GM19397 (cell line): ENCODE results near the gene TCF23.
A peak's percentile ranks its signal among the peaks of the same experiment; 100 is the strongest.

Experiments used
- ATAC-seq: cut with Tn5 transposase; IDR thresholded peaks from one replicate; pipeline ENCODE4 v1.9.1; 2021; ENCODE audit warnings: mild to moderate bottlenecking, moderate library complexity; ENCODE audit not compliant: unreplicated experiment

Gene TCF23

GRCh38 chr2:27127883-27128667 lies 20.7 kb upstream of the TCF23 start:
- ATAC-seq: no peak

GRCh38 chr2:27128668-27129571 lies 19.9 kb upstream of the TCF23 start:
- no peak for ATAC-seq

GRCh38 chr2:27130396-27130795 lies 18.4 kb upstream of the TCF23 start:
- ATAC-seq: no peak

- no peak for ATAC-seq
Observed at GRCh38 chr2:27131429-27131828, 17.4 kb upstream of the TCF23 start.

GRCh38 chr2:27133195-27133875 lies 15.5 kb upstream of the TCF23 start:
- ATAC-seq: no peak

GRCh38 chr2:27133905-27134780 lies 14.7 kb upstream of the TCF23 start, which contains the start of gene PREB:
TSS of gene PREB (minus strand) at chr2:27134636. CDS start at chr2:27134421, 215 bp downstream.
- peak; percentile 81 for ATAC-seq

GRCh38 chr2:27134781-27135477 lies 13.9 kb upstream of the TCF23 start:
- no peak for ATAC-seq

GRCh38 chr2:27135478-27135955 lies 13.3 kb upstream of the TCF23 start:
- ATAC-seq: no peak

GRCh38 chr2:27136751-27137150 lies 12.1 kb upstream of the TCF23 start:
- ATAC-seq: no peak

GRCh38 chr2:27137322-27137935 lies 11.4 kb upstream of the TCF23 start:
- ATAC-seq: no peak

GRCh38 chr2:27138111-27138510 lies 10.7 kb upstream of the TCF23 start:
- no peak for ATAC-seq

- no peak for ATAC-seq
Observed at GRCh38 chr2:27139310-27139709, 9.5 kb upstream of the TCF23 start, which contains the start of gene PRR30. TSS of gene PRR30 (minus strand) at chr2:27139410. CDS start at chr2:27138329, 1,081 bp downstream.

- no peak for ATAC-seq
Observed at GRCh38 chr2:27143285-27143684, 5.5 kb upstream of the TCF23 start.

- no peak for ATAC-seq
Observed at GRCh38 chr2:27145682-27146081, 3.1 kb upstream of the TCF23 start.

- no peak for ATAC-seq
Observed at GRCh38 chr2:27147935-27148334, 869 bp upstream of the TCF23 start.

- ATAC-seq: no peak
Observed at GRCh38 chr2:27149570-27150405, 984 bp downstream of the TCF23 start.

- no peak for ATAC-seq
Observed at GRCh38 chr2:27150639-27151230, 1.9 kb downstream of the TCF23 start.
